Stimulated activated CD4-positive, alpha-beta T cell treated with anti-CD3 and anti-CD28 coated beads, Interleukin-15, amount 100 ng/mL, for 1 hour (primary cell): ENCODE data around the gene PARP4.
"Not testable (repeated sequence)": the region's sequence is repeated elsewhere in the genome, so short reads cannot be mapped to it uniquely, and the experiment has no call there.

Experiments
- DNase-seq, 2 donors: peaks; one replicate each; pipeline ENCODE4 v3.0.0-alpha.2; 2020; ENCODE audit warnings: low read depth in 1 of 2, low spot score in 1 of 2

Gene PARP4

DNA sequence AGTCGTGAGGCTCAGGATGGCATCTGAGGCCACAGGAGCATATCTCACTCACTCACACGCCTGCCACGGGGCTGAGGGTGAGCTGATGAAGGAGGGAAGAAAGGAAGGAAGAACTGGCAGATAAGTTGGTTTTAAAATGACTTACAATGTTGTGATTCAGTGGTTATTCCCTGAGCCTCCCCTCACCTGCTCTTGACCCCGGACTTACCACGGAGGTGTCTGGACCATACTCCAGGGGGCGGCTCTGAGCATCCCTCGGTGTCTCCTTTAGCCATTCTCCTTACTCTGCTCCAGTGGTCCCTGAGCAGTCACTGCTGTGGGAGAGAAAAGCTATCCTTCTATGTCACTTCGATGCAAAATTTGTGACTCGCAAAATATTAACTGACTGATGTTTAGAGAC is 141.3 kb downstream of the PARP4 start:
- DNase-seq: not testable (repeated sequence)
